HCT116 (cell line): ENCODE measurements around the gene MIEF1.

ENCODE experiments used
- ATF3 ChIP-seq: IDR thresholded peaks from 2 replicates; pipeline ENCODE4 v1.6.1; 2012
- CTCF ChIP-seq, 3 experiments: fragments of 200-600 bp in 1 of 3; sonication (generic) in 1 of 3; IDR thresholded peaks in 2 of 3; conservative IDR thresholded peaks in 1 of 3; 2 replicates each; pipeline ENCODE4 v1.5.1; 2012 to 2017; ENCODE audit warnings: low read depth in 2 of 3, low read length in 2 of 3, antibody characterized with exemption in 1 of 3, borderline replicate concordance in 1 of 3, control low read depth in 1 of 3, mild to moderate bottlenecking in 1 of 3, mixed read lengths in 1 of 3, mixed run types in 1 of 3, moderate library complexity in 1 of 3; ENCODE audit not compliant: insufficient read depth in 1 of 3
- ELF1 ChIP-seq: IDR thresholded peaks from 2 replicates; pipeline ENCODE4 v1.6.1; 2012; ENCODE audit warnings: low read depth, borderline replicate concordance
- FOSL1 ChIP-seq: IDR thresholded peaks from 2 replicates; pipeline ENCODE4 v1.6.1; 2012; ENCODE audit warnings: low read depth
- JUND ChIP-seq: IDR thresholded peaks from 2 replicates; pipeline ENCODE4 v1.6.1; 2012
- MAX ChIP-seq: IDR thresholded peaks from 2 replicates; pipeline ENCODE4 v1.6.1; 2012
- POLR2AphosphoS5 ChIP-seq: IDR thresholded peaks from 2 replicates; pipeline ENCODE4 v1.6.1; 2011; ENCODE audit warnings: mild to moderate bottlenecking, low read depth, low read length, moderate library complexity
- RAD21 ChIP-seq: IDR thresholded peaks from 2 replicates; pipeline ENCODE4 v1.6.1; 2012; ENCODE audit warnings: low read depth, mild to moderate bottlenecking
- ZBTB33 ChIP-seq: IDR thresholded peaks from 2 replicates; pipeline ENCODE4 v1.6.1; 2011; ENCODE audit warnings: mild to moderate bottlenecking, low read length, moderate library complexity; ENCODE audit not compliant: insufficient replicate concordance; ENCODE audit errors: extremely low read depth

- TF ChIP-seq ATF3 = no peak
- TF ChIP-seq CTCF (IDR thresholded peaks at IDR 0.05 in 2 of 3, conservative IDR thresholded peaks at IDR 0.05 in 1 of 3; ENCODE audit: borderline replicate concordance in 1 of 3, insufficient read depth in 1 of 3, low read depth in 2 of 3, low read length in 2 of 3) = no peak
- TF ChIP-seq FOSL1 = no peak
- no peak for TF ChIP-seq POLR2AphosphoS5
- no peak for TF ChIP-seq ZBTB33
- TF ChIP-seq ELF1 = no peak
- TF ChIP-seq RAD21 = no peak
- TF ChIP-seq JUND = no peak
- TF ChIP-seq MAX = no peak
Measured at GRCh38 chr22:39488563-39489083, 13.5 kb upstream of the MIEF1 start.
